HUDEP-2 (cell line): ENCODE results near the gene ANKRD55.
"Not testable (repeated sequence)": the region's sequence is repeated elsewhere in the genome, so short reads cannot be mapped to it uniquely, and the experiment has no call there.

ENCODE experiments used
- DNase-seq, 76 experiments: peaks; one replicate each; lab custom pipeline; 2025; ENCODE audit not compliant: unreplicated experiment in 76 of 76; lab: John Stamatoyannopoulos, UW

Gene ANKRD55

GRCh38 chr5:56212130-56212879, 20.8 kb downstream of the ANKRD55 start:
- DNase-seq, result no peak

DNA sequence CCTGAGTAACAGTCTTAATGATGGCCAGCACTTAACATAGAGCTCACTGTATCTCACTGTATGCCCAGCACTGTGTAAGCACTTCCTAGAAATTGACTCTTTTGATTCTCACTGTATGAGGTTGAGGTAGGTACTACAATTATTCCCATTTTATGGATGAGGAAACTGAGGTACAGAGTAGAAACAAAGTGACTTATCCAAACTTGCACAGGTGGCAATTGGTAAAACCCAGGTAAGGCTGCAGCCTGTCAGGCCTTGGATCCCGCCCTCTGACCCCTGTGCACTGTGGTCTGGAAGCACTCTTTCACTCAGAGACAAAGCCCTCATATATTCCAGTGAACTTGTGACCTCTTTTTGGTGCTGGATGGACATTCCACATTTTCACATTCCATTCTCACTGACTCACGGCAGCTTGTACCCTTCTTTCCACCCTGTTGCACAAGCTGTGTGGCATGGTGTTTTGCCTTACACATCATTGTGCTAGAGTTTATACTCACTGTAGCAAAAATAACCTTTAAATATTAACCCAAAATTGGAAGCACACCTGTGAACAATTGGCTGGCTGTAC, 21.7 kb downstream of the ANKRD55 start:
- no peak for DNase-seq

DNA sequence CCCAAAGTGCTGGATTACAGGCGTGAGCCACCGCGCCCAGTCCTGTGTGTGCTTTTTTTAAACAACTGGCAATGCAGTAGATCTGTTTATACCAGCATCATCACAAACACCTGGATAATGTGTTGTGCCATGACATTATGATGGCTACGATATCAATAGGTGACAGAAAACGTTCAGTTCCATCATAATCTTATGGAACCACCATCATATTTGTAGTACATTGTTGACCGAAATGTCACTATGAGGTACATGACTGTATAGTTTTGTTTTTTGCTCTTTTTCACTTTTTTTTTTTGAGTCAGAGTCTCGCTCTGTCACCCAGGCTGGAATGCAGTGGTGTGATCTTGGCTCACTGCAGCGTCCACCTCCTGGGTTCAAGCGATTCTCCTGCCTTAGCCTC, 24.4 kb downstream of the ANKRD55 start:
- DNase-seq, result no peak

GRCh38 chr5:56207537-56207936, 25.6 kb downstream of the ANKRD55 start:
- DNase-seq, result no peak

DNA sequence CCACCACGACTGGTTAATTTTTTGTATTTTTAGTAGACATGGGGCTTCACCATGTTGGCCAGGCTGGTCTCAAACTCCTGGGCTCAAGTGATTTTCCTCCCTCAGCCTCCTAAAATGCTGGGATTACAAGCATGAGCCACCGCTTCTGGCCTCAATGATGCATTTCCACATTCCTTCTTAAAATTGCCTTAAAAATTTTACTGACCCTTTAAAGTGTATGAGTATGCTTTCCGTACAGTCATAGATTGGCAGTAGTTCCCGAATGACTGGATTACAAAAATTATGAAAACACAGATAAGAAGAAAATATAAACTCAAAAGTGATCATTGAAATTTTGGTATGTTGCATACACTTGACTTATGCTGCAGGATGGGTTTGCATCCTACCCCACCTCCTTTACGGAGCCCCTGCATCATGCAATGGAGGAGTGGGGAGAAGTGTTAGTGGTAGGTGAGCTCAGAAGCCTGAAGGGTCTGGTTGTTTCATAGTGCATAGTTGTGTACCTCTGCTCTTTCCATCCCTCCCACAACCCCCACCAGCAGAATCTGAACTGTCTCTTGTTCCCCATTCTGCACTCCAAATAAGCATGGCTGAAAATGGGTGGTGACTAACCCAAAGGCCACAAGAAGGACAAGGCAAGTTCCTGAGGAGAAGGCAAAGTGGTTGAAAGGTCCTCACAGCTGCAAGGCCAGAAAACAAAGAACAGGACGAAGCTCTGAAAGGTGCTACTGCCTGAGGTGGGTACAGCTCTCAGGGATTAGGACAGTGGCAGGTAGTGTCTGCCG, 26.8 kb downstream of the ANKRD55 start:
- DNase-seq, result no peak

GRCh38 chr5:56203936-56204335, 29.2 kb downstream of the ANKRD55 start:
- DNase-seq, result not testable (repeated sequence)

GRCh38 chr5:56202483-56202882, 30.6 kb downstream of the ANKRD55 start:
- no peak for DNase-seq

DNA sequence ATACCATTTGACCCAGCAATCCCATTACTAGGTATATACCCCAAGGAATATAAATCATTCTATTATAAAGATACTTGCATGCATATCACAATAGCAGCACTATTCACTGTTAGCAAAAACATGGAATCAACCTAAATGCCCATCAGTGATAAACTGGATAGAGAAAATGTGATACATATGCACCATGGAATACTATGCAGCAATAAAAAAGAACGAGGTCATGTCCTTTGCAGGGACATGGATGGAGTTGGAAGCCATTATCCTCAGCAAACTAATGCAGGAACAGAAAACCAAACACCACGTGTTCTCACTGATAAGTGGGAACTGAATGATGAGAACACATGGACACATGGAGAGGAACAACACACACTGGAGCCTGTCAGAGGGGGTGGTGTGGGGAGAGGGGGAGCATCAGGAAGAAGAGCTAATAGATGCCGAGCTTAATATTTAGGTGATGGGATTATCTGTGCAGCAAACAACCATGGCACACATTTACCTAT, 31.3 kb downstream of the ANKRD55 start:
- not testable (repeated sequence) for DNase-seq

- DNase-seq, result peak in 57 of 76 experiments; percentile 5 to 70 (median 29)
Observed at GRCh38 chr5:56200971-56201666, 32.0 kb downstream of the ANKRD55 start.

GRCh38 chr5:56195016-56195415, 38.1 kb downstream of the ANKRD55 start:
- DNase-seq, result no peak

- no peak for DNase-seq
Observed at GRCh38 chr5:56192246-56192645, 40.9 kb downstream of the ANKRD55 start.

DNA sequence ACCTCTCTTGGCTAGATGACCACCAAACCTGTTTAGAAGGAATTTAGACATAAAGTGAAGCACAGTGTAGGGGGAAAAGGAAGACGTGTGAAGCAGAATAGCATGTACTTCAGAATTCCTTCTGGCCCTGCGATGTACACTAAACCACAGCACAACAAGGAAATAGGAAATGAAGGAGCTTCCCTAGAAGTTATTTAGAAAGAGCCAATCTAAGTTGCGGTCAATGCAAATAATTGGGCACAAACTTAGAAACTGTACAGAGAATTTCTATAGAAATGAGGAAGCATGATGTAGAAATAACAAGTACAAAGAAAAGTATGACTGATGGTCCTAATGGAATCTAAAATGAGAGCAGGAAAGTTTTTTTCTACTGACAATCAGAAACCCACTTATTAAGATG, 41.5 kb downstream of the ANKRD55 start:
- no peak for DNase-seq

GRCh38 chr5:56190497-56190896, 42.6 kb downstream of the ANKRD55 start:
- peak in 1 of 76 experiments; percentile 0 for DNase-seq

GRCh38 chr5:56185768-56186311, 47.3 kb downstream of the ANKRD55 start:
- DNase-seq, result no peak

GRCh38 chr5:56183506-56183905, 49.6 kb downstream of the ANKRD55 start:
- DNase-seq, result no peak

- DNase-seq, result no peak
Observed at GRCh38 chr5:56179442-56179841, 53.7 kb downstream of the ANKRD55 start.

DNA sequence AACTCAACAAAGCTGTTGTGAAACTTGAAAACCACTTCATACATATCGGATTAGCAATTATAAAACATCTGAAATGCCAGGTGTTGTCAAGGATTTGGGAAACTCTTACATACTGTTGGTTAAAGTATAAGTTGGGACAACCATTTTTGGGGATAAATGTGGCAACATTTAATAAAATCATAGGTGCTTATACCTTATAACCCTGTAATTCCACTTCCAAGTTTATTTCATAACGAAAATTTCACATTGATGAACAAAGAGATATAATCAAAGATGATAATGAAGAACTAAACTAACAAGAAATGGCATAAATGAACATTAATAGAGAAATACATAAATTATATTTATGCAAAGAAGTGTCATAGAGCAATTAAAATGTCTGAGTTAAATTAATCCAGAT, 54.3 kb downstream of the ANKRD55 start:
- no peak for DNase-seq

DNA sequence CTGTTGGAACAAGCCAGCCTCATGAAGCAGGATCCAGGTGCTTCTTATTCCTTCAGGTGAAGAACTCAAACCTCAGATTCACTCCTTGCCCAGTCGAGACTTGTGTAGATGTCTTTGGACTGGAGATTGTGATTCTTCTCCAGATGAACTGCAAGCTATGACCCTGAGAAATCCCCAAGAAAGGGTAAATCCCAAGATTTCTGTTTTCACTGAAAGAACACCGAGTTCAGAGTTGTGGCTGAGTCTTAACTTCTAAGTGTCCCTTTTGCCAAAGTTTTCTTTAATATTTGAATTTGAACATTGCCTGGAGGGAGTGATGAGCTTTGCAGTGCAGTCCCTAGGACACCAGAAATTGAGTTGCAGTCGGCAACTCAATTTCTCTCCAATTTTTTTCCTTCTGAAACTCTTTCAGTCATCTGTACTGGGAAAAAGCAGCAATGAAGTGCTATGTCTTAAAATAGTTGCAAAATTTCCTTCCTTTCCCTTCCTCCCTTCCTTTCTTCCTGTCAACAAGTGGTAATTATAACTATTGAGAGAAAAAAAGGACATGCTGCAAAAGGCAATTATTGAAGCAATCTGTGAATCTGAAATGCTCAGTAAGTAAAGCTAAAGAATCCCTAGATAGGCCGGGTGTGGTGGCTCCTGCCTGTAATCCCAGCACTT, 56.1 kb downstream of the ANKRD55 start:
- no peak for DNase-seq

DNA sequence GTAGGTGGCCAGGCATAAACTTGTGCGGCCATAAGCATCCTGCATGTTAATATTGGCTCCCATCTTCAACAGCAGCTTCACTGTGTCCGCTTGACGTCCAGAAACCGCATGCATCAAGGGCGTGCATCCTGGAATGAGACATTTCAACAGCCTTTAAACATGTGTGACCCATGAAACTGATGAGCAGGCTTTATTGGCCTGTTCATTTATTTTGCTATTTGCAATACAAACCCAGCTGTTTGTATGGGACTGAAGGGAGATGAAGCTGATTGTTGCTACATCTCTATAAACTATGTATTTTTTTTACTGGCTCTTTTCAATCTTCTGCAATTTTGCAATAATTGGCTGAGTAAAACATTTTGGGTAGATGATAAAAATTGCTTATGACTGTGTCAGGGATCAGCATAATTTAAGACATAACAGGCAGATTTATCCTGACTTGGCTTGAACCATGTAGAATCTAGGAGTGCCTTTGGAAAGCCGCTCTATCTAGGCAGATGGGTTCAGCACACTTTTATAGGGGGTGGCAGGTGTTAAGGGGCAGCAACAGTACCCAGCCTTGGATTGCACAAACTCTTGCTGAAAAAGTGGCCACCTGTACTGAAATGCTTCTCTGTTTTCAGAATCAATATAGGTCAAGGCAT, 56.9 kb downstream of the ANKRD55 start:
- DNase-seq, result no peak

GRCh38 chr5:56175488-56175887, 57.6 kb downstream of the ANKRD55 start:
- DNase-seq, result no peak
